Stimulated activated CD8-positive, alpha-beta memory T cell treated with anti-CD3 and anti-CD28 coated beads, Interleukin-4, amount 100 ng/mL, for 24 hours (primary cell): Measurements from ENCODE around the gene ABCA4.
"Not testable (repeated sequence)": the region's sequence is repeated elsewhere in the genome, so short reads cannot be mapped to it uniquely, and the experiment has no call there.

ENCODE experiments used
- DNase-seq: peaks from one replicate; pipeline ENCODE4 v3.0.0-alpha.2; 2020; ENCODE audit warnings: low read depth

The ABCA4 gene

DNA sequence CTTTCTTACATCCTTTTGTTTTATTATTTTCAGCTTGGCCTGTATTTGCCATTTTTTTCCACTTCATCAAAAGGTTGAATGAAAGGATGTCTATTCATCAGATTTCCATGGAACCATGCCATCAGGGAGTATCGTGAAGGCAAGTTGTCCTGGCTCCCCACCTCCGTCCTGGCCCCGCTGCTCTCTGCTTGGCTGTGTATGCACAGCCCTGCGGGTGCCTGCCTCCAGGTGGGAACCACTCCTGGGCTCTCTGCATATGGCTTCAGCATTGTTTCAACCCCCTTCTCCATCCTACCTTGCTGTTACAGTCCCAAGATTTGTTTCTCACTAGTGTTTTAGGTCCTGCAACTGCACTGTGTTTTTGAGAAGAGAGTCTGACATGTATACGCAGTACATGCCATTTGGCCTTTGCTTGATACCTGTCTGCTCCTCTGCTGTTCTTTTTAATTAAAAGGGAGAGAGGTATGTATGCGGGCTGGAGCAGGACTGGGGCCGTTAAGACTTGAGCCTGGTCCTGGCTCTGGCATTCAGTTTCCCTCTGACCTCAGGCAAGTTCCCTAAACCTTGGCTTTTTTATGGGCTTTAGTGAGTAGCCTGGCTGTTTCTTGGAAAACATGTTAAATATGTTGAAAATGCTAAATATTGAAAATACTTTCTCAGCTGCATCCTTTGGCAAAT, 141.8 kb downstream of the ABCA4 start:
- no peak for DNase-seq

DNA sequence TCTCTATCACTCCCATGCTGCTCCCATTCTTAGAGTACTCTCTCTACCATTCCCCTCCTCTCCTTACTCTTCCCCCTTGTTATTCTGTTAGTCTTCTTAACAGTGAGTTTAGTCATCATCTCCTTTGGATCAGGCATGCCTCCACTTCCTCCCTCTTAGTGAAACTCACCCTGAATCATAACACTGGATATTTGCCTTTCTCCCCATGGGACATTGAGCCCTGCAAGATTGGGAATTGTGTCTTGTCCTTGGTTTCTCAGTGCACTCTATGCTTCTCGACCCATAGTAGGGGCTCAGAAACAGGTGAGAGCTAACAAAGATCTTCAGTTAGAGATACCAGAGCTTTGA, 143.4 kb downstream of the ABCA4 start:
- no peak for DNase-seq

DNA sequence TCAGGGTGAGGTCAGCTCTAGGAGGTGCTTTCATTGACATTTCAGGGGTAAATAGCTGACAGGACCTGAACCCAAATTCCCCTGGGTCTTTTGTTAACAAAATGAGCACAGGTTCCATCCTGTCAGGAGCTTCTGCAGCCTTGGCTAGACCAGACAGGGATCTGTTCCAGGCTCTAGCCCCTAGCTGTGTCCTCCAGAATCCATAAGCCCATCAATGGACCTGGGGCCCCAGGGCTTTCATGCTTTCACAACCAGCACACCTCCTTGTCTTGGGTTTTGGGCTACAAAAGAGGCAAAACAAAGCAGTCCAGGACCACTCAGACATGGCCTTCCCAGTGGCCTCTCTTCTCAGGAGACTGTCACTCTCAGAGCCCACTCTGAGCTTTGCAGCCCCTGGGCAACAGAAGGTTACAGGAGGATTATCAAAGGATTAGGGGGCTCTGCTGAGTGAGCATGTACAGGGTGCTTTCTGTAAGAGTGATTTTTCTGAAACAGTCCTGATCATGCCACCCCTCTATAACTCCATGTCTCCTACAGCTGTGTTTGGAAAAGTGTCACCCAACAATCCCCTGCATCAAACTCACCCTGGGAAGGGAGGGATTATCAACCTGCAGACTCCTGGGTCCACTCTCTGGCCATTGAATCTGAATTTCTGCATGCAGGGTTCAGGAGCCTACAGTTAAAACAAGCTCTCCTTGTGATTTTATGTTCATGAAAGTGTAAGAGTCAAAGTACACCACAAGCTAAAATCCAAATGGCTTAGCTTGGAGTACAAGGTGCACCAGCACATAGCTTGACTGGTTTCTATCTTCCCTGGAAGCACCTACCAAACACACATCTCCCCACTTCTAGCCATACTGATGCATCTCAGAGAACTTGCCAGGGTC, 144.0 kb downstream of the ABCA4 start:
- no peak for DNase-seq

DNA sequence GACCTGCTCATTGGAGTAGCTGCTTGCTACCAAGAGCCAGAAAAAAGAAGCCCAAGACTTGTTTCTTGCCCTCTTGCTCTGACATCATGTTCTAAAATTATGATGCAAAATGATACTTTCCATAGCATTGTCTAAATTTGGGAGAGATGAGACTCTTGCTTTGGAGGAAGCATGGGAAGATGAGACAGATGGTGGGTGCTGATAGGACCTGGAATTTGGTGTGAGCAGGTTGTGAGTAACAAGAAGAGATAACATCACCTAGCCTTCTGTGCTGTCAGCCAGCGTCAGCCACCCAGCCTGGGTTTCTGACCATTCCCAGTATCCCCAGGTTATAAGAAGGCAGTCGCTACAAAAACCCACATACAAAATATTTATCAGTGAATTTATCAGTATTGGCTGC, 144.7 kb downstream of the ABCA4 start:
- DNase-seq = no peak

DNA sequence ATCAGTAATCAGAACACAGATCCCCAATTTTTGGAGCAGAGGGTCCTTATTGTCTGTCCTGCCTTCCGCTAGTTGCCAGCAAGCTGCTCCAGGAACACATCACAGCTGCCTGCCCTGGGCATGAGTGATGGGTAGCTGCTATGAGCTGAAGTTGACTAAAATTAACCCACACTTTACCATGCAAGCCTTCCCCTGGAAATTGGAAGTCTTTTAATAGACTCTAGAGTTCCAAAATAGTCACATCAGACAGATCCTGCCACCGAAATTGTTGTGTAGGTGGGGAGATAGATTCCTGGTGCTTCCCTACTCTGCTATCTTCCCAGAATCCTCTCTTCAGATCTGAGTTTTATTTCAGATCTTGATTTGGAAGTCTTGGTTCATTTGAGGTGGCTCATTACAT, 148.6 kb downstream of the ABCA4 start:
- DNase-seq = no peak

DNA sequence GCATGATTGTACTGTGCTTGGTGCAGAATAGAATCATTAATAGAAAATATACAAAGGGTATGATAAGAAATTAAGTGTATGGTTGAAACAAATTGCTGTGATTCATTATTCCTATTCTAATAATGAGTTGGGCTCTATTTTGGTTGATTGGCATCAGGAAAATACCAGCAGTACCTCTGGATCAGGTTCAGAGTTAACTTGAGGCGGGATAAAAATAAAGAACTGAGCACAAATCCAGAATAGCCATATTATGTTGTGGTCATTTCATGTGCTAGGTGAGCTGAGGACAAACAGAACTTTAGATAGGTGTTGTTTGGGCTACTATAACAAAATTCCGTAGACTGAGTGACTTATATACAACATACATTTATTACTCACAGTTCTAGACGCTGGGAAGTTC, 151.1 kb downstream of the ABCA4 start:
- DNase-seq = no peak

DNA sequence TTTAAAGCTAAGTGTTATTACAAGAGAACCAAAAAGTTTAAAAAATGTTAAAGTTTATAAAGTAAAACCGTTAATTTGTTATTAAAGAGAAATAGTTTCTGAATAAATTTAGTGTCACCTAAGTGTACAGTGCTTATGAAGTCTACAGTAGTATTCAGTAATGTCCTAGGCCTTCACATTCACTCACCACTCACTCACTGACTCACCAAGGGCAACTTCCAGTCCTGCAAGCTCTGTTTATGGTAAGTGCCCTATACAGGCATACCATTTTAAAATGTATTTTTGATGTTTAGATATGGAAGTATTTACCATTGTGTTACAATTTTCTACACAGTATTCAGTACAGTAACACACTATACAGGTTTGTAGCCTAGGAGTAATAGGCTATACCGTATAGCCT, 151.6 kb downstream of the ABCA4 start:
- DNase-seq = no peak

DNA sequence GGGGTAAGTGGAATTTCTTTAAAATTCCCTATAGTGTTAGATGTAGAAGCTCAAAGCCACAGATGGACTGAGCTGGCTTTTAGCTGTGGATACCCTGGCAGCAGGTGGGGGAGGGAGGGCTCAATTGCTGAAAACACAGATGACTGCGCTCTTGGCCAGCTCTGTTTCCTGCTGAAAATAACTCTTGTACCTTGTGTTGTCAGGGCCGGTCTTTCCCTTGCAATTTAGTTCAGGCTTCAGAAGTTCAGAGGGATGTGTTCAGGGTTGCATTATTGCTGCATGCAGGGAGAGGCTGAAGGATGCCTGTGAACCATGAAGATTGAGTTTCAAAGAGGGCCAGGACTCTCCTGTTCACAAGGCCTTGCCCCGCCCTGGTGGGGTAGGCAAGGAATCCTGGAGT, 153.6 kb downstream of the ABCA4 start:
- no peak for DNase-seq

DNA sequence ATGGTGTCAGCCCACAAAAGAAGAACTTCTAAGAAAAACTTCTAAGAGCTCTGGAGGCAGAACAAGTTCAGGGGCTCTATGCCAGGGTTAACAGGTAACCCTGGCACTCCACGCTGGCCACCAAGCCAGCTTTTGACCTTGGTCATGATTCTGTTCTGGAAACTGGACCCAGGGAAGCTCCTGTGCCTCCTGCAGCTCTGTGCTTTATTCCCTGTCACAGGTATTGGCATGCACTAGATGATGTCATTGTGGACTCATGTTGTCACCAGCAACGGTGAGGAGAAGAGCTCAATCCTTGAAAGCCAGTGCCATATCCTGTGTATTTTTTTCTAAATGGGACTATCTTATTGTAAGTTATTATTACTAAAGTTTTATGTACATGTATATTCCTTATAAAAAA, 155.1 kb downstream of the ABCA4 start:
- no peak for DNase-seq

DNA sequence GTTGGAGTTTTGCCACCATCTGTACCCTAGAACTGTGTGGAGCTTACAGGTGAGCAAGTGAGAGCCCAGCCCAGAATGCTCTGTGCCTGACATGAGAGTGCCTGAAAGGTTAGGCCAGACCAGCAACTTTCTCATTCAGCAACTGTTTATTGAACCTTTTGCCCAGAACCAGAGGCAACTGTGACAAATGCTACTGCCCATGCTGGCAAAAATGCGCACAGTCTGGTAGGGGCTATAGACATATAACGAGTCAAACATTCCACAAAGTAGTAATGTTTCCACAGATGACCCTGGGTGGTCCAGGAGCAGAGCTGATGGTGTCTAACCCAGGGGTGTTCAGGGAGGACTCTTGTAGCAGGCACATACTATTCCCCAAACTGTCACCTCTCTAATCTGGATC, 155.7 kb downstream of the ABCA4 start:
- no peak for DNase-seq

DNA sequence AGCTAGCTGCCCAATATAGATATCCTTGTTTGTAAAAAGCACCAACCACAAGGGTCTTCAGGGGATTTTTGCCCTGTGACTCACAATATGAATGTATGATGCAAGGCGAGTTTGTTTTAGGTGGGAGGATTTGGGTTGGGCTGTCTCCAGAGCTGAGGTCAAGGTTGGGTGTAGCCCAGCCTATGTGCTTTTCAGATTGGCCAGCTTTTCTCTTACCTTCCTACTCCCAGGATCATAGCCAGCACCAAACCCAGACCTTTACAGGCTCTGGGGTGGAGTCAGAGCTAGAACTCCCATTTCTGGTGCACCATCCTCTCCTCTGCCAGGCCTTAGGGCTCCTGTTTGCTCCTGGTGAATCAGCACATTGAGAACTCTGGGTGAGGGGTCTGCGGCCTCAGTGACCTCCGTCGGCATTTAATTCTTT, 156.2 kb downstream of the ABCA4 start:
- DNase-seq = no peak

DNA sequence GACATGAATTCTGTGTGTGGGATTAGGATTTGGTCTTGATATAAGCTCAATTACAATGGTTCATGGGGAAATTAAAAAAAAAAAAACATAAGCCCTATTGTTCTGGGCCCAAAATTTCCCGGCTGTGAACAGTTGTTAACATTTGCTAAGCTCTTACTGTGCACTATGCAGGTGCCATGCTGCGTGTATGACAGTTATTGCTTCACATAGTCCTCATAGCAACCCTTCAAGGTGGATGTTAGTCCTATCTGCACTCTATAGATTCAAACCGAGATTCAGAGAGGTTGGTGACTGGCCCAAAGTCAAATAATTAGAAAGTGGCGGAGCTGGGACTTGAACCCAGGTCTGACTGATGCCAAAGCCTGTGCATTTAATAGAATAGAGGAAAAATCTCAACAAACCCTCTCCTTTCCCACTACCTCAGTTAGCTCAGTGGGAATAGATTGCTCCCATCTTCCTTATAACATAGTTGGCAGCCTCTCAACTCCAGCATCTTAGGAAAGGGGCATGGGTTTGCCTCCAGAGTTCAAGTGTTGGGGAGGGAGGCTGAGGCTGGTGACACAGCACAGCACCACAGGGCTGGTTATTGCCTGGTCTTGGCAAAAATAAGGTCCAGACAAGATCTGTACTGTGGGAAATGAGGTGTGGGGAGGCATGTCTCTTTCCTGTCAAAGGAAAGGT, 156.7 kb downstream of the ABCA4 start:
- DNase-seq = no peak

DNA sequence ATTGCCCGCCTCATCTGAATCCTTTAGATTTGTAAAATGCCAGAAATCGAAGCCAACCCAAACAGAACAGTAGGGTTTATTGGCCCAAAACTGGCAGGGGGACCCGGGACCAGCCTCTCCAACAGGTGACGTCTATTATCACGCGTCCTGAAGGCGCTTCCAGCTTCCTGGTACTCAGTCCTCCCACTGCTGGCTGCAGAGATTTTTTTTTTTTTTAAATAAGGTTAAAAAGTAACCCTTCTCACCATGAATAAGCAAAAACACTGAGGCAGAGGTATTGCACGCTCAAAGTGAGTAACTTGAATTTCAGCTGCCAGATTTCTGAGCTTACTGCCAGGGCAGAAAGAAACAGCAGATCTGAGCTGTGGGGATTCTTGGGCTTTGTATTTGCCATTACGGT, 157.4 kb downstream of the ABCA4 start:
- no peak for DNase-seq

DNA sequence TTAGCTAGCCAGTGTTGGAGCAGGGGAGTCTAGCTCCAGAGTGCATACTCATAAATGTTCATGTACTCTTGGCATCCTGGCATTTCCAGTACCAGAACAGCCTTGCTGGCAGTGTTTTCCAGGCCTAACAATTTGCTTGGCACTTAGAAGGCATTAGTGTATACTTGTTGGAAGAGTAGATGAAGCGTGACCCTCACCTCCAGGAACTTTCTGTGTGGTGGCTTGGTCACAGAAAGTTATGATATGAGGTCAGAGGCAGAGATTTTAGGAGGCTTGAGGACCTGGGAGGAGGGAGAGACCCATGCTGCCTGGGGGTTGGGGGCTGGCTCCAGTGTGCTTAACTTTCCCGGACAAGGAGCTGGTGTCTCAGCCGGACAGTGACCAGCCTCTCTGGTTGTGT, 159.0 kb downstream of the ABCA4 start:
- no peak for DNase-seq

DNA sequence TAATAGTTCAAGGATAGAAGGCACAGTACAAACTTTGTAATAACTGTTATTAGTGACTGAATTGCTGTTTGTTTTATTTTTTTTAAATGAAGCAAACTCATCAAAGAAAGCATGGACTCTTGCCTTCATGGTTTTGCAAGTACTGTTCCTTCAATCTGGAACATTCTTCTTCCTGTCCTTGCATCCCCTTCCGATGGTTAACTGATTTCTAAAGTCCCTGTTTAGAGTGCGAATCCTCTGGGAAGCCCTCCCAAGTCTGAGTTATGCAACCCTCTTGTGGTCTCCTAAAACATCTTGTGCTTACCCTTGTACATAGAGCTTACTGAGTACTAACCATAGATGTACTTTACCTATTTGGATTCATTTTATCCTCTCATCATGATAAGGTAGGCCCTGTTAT, 159.5 kb downstream of the ABCA4 start:
- DNase-seq = no peak

DNA sequence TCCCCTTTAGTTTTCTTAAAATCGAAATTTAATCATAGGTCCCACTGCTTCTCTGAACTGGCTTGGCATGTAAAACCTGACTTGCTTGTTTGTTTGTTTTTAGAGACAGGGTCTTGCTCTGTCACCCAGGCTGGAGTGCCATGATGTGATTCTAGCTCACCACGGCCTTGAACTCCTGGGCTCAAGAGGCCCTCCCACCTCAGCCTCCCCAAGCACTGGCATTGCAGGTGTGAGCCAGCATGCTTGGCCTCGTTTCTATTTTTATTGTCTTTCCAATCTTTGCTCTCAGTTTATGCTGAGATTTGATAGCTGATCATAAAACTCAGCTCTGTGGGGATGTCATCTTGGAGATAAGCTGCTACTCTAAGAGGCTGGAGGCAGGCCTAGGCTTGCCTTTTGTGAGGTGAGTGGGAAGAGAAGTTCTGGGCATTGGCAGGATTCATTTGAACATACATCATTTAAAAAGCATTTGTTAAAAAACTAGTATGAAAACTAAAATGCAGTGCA, 160.3 kb downstream of the ABCA4 start:
- DNase-seq = no peak

DNA sequence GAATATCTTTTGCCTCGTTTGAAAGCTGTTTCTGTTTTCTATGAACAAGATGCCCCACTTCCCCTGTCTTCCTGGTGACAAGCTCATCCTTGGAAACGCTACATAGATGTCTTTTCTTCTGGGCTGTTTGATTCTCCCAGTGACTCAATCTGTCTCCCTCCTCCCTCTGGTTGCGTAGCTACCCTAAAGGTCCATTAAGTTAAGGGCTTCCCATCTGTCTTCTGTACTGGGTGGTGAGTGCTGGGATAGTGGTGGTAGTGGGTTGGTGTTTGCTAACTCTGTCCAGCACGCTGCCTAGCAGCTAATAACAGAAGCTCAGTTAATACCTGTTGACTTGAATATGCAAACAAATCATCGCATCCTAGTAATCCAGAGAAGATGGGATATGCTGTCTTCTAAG, 161.5 kb downstream of the ABCA4 start:
- no peak for DNase-seq

DNA sequence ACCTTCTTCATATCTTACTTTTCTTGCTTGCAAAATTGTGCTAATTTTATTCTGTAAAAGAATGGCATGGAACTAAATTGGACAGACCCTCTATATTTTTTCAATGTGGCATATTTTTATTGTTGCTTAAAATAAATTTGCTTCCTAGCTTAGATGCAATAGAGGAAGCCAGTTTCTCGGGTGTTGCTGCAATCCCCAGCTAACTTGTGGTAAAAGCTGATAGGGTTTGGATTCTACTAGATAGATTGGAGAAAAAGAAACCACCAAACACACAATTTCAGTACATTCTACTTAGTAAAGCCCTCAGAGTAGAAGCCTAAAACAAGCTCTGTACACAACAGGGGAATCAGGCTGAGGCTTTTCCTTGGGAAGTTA, 162.2 kb downstream of the ABCA4 start:
- DNase-seq = no peak

DNA sequence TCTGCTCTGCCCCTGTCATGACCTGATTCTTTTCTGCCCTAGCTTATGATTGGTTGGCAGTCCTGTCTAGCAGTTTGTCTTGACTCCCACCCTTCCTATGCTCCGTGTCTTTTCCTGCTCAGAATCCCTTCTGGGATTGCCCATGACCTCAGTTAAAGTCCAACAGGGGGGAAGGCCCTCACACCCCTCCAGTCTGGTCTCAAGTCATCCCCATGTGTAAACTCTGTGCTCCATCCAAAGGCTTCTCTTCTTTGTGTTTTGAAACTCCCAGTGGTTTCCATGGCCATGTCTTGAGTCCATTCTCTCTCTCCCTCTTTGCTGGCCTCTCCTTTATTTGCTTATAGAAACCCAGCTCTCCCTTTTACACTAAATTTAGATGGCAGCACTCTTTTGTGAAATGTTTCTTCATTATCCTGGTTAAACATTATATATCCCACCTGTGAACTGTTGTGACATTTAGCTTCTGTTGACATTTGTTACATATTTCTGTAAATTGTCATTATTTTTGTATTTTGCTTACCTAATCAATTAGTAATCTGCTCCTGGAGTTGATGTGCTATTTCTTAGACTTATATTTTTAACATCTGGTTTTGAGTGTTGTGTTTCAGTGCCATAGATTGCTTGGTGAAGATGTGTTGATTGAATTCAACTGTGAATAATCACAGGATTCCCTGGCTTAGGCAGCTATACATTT, 162.8 kb downstream of the ABCA4 start:
- DNase-seq = no peak

DNA sequence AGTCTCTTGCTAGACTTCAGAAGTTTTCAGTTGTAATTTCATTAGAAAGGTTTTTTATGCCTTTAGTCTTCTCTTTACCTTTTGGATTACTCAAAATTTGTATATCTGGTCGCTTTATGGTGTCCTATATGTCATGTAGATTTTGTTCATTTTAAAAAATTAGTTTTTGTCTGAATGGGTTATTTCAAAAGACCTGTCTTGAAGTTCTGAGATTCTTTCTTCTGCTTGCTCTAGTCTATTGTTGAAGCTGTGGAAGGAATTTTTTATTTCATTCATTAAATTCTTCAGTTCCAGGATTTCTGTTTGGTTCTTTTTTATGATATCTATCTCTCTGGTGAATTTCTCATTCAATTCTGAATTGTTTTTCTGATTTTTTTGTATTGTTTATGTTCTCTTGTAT, 165.2 kb downstream of the ABCA4 start:
- DNase-seq = no peak

DNA sequence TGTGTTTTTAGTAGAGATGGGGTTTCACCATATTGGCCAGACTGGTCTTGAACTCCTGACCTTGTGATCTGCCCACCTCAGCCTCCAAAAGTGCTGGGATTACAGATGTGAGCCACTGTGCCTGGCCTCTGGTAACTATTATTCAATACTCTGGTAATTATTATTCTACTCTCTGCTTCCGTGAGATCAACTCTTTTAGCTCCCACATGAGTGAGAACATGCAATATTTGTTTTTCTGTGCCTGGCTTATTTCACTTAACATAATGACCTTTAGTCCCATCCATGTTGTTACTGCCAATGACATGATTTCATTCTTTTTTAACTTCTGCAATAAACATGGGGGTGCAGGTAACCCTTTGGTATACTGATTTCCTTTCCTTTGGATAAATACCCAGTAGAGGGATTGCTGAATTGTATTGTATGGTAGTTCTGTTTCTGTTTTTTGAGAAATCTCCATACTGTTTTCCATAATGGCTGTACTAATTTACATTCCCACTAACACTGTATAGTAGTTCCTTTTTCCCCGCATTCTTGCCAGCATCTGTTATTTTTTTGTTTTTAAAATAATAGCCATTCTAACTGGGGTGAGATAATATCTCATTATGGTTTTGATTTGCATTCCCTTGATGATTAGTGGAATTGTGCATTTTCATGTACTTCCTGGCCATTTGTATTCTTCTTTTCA, 173.8 kb downstream of the ABCA4 start:
- not testable (repeated sequence) for DNase-seq
